ENCODE measurements around the gene PPP3CB. TPM values are rescaled to one million over a fixed set of nuclear protein-coding genes. Genes with fewer than 3 reads are reported as not detected.
"Not testable (repeated sequence)": the region's sequence is repeated elsewhere in the genome, so short reads cannot be mapped to it uniquely, and the experiment has no call there.

Gene PPP3CB
- total and polyA plus RNA-seq, 4 donors, result 49.1 to 180 (median 170) TPM

- no peaks in the 10 kb centered on the region for H3K9me3 ChIP-seq (ENCODE audit: control insufficient read depth, insufficient read depth, low read length)
- peaks cover 3% of the 10 kb centered on the region for H3K36me3 ChIP-seq (ENCODE audit: control insufficient read depth, insufficient read depth, low read length)
- no peaks in the 10 kb centered on the region for H3K27me3 ChIP-seq (ENCODE audit: control insufficient read depth, insufficient read depth, low read length)
- no peaks in the 10 kb centered on the region for H3K4me1 ChIP-seq (ENCODE audit: control insufficient read depth, insufficient read depth, low read length)
- no peak overlapping the region for H3K4me3 ChIP-seq (ENCODE audit: low read depth, low read length)
- no CpG with 5 or more reads among the region's 4 CpGs for WGBS (ENCODE audit: insufficient coverage)
- DNase-seq (ENCODE audit: low read depth in 4 of 6, low spot score in 6 of 6), result no peak
- H3K27ac ChIP-seq (ENCODE audit: low read depth, low read length), result no peak overlapping the region
Measured at GRCh38 chr10:73408978-73409521, 86.8 kb downstream of the PPP3CB start.

DNA sequence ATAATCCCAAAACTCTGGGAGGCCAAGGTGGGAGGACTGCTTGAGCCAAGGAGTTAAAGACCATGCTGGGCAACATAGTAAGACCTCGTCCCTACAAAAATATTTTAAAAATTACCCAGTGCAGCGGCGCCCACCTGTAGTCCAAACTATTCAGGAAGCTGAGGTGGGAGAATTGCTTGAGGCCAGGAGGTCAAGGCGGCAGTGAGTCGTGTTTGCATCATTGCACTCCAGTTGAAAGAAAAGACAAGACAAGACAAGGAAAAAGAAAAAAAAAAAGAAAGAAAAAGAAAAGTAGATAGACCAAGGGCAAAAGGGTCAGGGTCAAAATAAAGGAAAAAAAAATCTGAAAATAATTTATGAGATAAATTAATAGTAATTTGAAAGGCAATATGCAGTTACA lies 87.8 kb downstream of the PPP3CB start:
- 78% methylated on average over 2 of the region's 5 CpGs for WGBS (ENCODE audit: insufficient coverage)
- no peaks in the 10 kb centered on the region for H3K9me3 ChIP-seq (ENCODE audit: control insufficient read depth, insufficient read depth, low read length)
- H3K4me3 ChIP-seq (ENCODE audit: low read depth, low read length), result no peak overlapping the region
- DNase-seq (ENCODE audit: low read depth in 4 of 6, low spot score in 6 of 6), result no peak
- no peak overlapping the region for H3K27ac ChIP-seq (ENCODE audit: low read depth, low read length)
- H3K36me3 ChIP-seq (ENCODE audit: control insufficient read depth, insufficient read depth, low read length), result peaks cover 3% of the 10 kb centered on the region
- H3K27me3 ChIP-seq (ENCODE audit: control insufficient read depth, insufficient read depth, low read length), result no peaks in the 10 kb centered on the region
- no peaks in the 10 kb centered on the region for H3K4me1 ChIP-seq (ENCODE audit: control insufficient read depth, insufficient read depth, low read length)

- Histone ChIP-seq H3K27me3 (ENCODE audit: control insufficient read depth, insufficient read depth, low read length) (no peaks in the 10 kb centered on the region), H3K27ac (ENCODE audit: low read depth, low read length) (no peak overlapping the region), H3K4me3 (ENCODE audit: low read depth, low read length) (no peak overlapping the region), H3K9me3 (ENCODE audit: control insufficient read depth, insufficient read depth, low read length) (no peaks in the 10 kb centered on the region), H3K4me1 (ENCODE audit: control insufficient read depth, insufficient read depth, low read length) (no peaks in the 10 kb centered on the region), H3K36me3 (ENCODE audit: control insufficient read depth, insufficient read depth, low read length) (peaks cover 3% of the 10 kb centered on the region)
- WGBS (ENCODE audit: insufficient coverage), result no CpG with 5 or more reads among the region's 1 CpG
- DNase-seq (ENCODE audit: low read depth in 4 of 6, low spot score in 6 of 6), result no peak
Measured at GRCh38 chr10:73407495-73407894, 88.3 kb downstream of the PPP3CB start.

DNA sequence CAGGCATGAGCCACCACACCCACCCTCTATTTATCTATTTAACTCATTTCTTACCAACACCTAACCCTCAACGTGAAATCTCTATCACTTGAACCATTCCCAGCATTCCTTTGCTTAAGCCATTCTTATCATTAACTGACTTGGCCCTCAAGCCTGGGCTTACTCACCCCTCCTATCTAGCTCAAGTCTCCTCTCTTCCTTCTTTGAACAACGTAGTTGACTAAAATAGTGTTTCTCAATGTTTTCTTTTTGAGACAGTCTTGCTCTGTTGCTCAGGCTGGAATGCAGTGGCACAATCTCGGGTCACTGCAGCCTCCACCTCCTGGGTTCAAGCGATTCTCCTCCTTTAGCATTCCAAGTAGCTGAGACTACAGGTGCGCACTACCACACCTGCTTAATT lies 89.0 kb downstream of the PPP3CB start:
- DNase-seq (ENCODE audit: low read depth in 4 of 6, low spot score in 6 of 6), result no peak
- Histone ChIP-seq H3K27me3 (ENCODE audit: control insufficient read depth, insufficient read depth, low read length) (no peaks in the 10 kb centered on the region), H3K4me3 (ENCODE audit: low read depth, low read length) (no peak overlapping the region), H3K27ac (ENCODE audit: low read depth, low read length) (no peak overlapping the region), H3K36me3 (ENCODE audit: control insufficient read depth, insufficient read depth, low read length) (peaks cover 3% of the 10 kb centered on the region), H3K9me3 (ENCODE audit: control insufficient read depth, insufficient read depth, low read length) (no peaks in the 10 kb centered on the region), H3K4me1 (ENCODE audit: control insufficient read depth, insufficient read depth, low read length) (no peaks in the 10 kb centered on the region)
- 98% methylated on average over 5 of the region's 5 CpGs for WGBS (ENCODE audit: insufficient coverage)

DNA sequence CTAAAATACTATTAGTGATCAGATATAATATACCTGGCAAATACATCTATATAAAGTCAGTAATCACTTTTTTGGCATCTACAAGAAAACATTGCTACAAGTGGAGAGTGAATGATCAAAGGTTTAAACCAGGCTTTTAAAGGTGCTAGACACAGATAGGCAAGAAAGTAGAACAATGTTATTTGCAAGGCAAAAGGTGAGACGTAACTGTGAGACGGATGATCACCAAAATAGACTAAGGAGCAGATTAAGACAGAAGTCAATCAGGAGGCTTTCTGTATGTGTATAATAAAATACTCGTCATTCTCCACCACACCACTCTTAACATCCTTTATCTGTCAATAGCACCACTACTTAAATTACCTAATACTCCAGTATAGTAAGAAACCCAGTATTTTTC lies 90.3 kb downstream of the PPP3CB start:
- no peaks in the 10 kb centered on the region for H3K9me3 ChIP-seq (ENCODE audit: control insufficient read depth, insufficient read depth, low read length)
- WGBS (ENCODE audit: insufficient coverage), result no CpG with 5 or more reads among the region's 3 CpGs
- H3K27me3 ChIP-seq (ENCODE audit: control insufficient read depth, insufficient read depth, low read length), result no peaks in the 10 kb centered on the region

DNA sequence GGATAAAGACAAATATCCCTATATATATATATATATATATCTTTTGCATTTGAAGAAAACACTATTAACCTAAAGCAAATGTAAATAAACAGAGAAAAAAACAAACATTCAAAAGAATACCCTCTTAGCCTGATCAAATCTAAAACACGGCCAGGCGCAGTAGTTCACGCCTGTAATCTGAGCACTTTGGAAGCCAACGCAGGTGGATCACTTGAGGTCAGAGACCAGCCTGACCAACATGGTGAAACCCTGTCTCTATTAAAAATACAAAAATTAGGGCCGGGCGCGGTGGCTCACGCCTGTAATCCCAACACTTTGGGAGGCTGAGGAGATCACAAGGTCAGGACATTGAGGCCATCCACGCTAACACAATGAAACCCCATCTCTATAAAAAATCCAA lies 91.1 kb downstream of the PPP3CB start:
- no peak for DNase-seq (ENCODE audit: low read depth in 4 of 6, low spot score in 6 of 6)
- H3K4me3 ChIP-seq (ENCODE audit: low read depth, low read length), result no peak overlapping the region
- H3K9me3 ChIP-seq (ENCODE audit: control insufficient read depth, insufficient read depth, low read length), result no peaks in the 10 kb centered on the region
- H3K4me1 ChIP-seq (ENCODE audit: control insufficient read depth, insufficient read depth, low read length), result no peaks in the 10 kb centered on the region
- H3K27ac ChIP-seq (ENCODE audit: low read depth, low read length), result no peak overlapping the region
- no peaks in the 10 kb centered on the region for H3K27me3 ChIP-seq (ENCODE audit: control insufficient read depth, insufficient read depth, low read length)
- peaks cover 3% of the 10 kb centered on the region for H3K36me3 ChIP-seq (ENCODE audit: control insufficient read depth, insufficient read depth, low read length)
- 100% methylated on average over 4 of the region's 9 CpGs for WGBS (ENCODE audit: insufficient coverage)

More for the DNA sequence above, 90.3 kb downstream of the PPP3CB start:
- H3K27ac ChIP-seq (ENCODE audit: low read depth, low read length), result no peak overlapping the region
- no peaks in the 10 kb centered on the region for H3K4me1 ChIP-seq (ENCODE audit: control insufficient read depth, insufficient read depth, low read length)
- DNase-seq (ENCODE audit: low read depth in 4 of 6, low spot score in 6 of 6), result no peak
- no peak overlapping the region for H3K4me3 ChIP-seq (ENCODE audit: low read depth, low read length)
- peaks cover 3% of the 10 kb centered on the region for H3K36me3 ChIP-seq (ENCODE audit: control insufficient read depth, insufficient read depth, low read length)

- WGBS (ENCODE audit: insufficient coverage), result 98% methylated on average over 4 of the region's 6 CpGs
Measured at GRCh38 chr10:73401636-73402035, 94.2 kb downstream of the PPP3CB start.

GRCh38 chr10:73399063-73399462 lies 96.8 kb downstream of the PPP3CB start:
- DNase-seq (ENCODE audit: low read depth in 4 of 6, low spot score in 6 of 6), result no peak
- no peaks in the 10 kb centered on the region for H3K27me3 ChIP-seq (ENCODE audit: control insufficient read depth, insufficient read depth, low read length)
- peaks cover 11% of the 10 kb centered on the region for H3K36me3 ChIP-seq (ENCODE audit: control insufficient read depth, insufficient read depth, low read length)
- WGBS (ENCODE audit: insufficient coverage), result 100% methylated on average over 1 of the region's 4 CpGs
- no peak overlapping the region for H3K4me3 ChIP-seq (ENCODE audit: low read depth, low read length)
- H3K27ac ChIP-seq (ENCODE audit: low read depth, low read length), result no peak overlapping the region
- no peaks in the 10 kb centered on the region for H3K4me1 ChIP-seq (ENCODE audit: control insufficient read depth, insufficient read depth, low read length)
- no peaks in the 10 kb centered on the region for H3K9me3 ChIP-seq (ENCODE audit: control insufficient read depth, insufficient read depth, low read length)

More at GRCh38 chr10:73401636-73402035, 94.2 kb downstream of the PPP3CB start:
- no peak overlapping the region for H3K27ac ChIP-seq (ENCODE audit: low read depth, low read length)
- peaks cover 6% of the 10 kb centered on the region for H3K36me3 ChIP-seq (ENCODE audit: control insufficient read depth, insufficient read depth, low read length)
- no peaks in the 10 kb centered on the region for H3K27me3 ChIP-seq (ENCODE audit: control insufficient read depth, insufficient read depth, low read length)
- no peak for DNase-seq (ENCODE audit: low read depth in 4 of 6, low spot score in 6 of 6)
- H3K4me1 ChIP-seq (ENCODE audit: control insufficient read depth, insufficient read depth, low read length), result no peaks in the 10 kb centered on the region
- H3K9me3 ChIP-seq (ENCODE audit: control insufficient read depth, insufficient read depth, low read length), result no peaks in the 10 kb centered on the region
- H3K4me3 ChIP-seq (ENCODE audit: low read depth, low read length), result no peak overlapping the region

- H3K36me3 ChIP-seq (ENCODE audit: control insufficient read depth, insufficient read depth, low read length), result peaks cover 11% of the 10 kb centered on the region
- no peaks in the 10 kb centered on the region for H3K9me3 ChIP-seq (ENCODE audit: control insufficient read depth, insufficient read depth, low read length)
- WGBS (ENCODE audit: insufficient coverage), result 100% methylated on average over 3 of the region's 6 CpGs
- no peaks in the 10 kb centered on the region for H3K27me3 ChIP-seq (ENCODE audit: control insufficient read depth, insufficient read depth, low read length)
- H3K4me1 ChIP-seq (ENCODE audit: control insufficient read depth, insufficient read depth, low read length), result no peaks in the 10 kb centered on the region
- DNase-seq (ENCODE audit: low read depth in 4 of 6, low spot score in 6 of 6), result no peak
- no peak overlapping the region for H3K27ac ChIP-seq (ENCODE audit: low read depth, low read length)
- H3K4me3 ChIP-seq (ENCODE audit: low read depth, low read length), result no peak overlapping the region
Measured at GRCh38 chr10:73398024-73398423, 97.8 kb downstream of the PPP3CB start.

- not testable (repeated sequence) for H3K27ac ChIP-seq (ENCODE audit: low read depth, low read length)
- WGBS (ENCODE audit: insufficient coverage), result no CpG with 5 or more reads among the region's 4 CpGs
Measured at GRCh38 chr10:73394325-73394724, 101.5 kb downstream of the PPP3CB start.

More at GRCh38 chr10:73394325-73394724, 101.5 kb downstream of the PPP3CB start:
- H3K36me3 ChIP-seq (ENCODE audit: control insufficient read depth, insufficient read depth, low read length), result peaks cover 18% of the 10 kb centered on the region
- DNase-seq (ENCODE audit: low read depth in 4 of 6, low spot score in 6 of 6); H3K9me3 ChIP-seq (ENCODE audit: control insufficient read depth, insufficient read depth, low read length); H3K4me1 ChIP-seq (ENCODE audit: control insufficient read depth, insufficient read depth, low read length); H3K27me3 ChIP-seq (ENCODE audit: control insufficient read depth, insufficient read depth, low read length); H3K4me3 ChIP-seq (ENCODE audit: low read depth, low read length): not testable (repeated sequence)

All from spinal cord (tissue), 10 donors.